ELR (cell line): ENCODE results near the gene FNIP1.
"Not testable (repeated sequence)": the region's sequence is repeated elsewhere in the genome, so short reads cannot be mapped to it uniquely, and the experiment has no call there.

Experiments used
- DNase-seq: peaks from one replicate; pipeline ENCODE4 v3.0.0-alpha.2; 2015; ENCODE audit warnings: low read depth

Gene FNIP1

GRCh38 chr5:131786900-131787692 is 9.7 kb downstream of the FNIP1 start:
- no peak for DNase-seq

- no peak for DNase-seq
Measured at GRCh38 chr5:131786036-131786435, 10.8 kb downstream of the FNIP1 start.

GRCh38 chr5:131783874-131784273 is 12.9 kb downstream of the FNIP1 start:
- DNase-seq = no peak

- DNase-seq = no peak
Measured at GRCh38 chr5:131783357-131783756, 13.5 kb downstream of the FNIP1 start.

GRCh38 chr5:131782717-131783116 is 14.1 kb downstream of the FNIP1 start:
- DNase-seq = no peak

- DNase-seq = not testable (repeated sequence)
Measured at GRCh38 chr5:131778141-131778540, 18.7 kb downstream of the FNIP1 start.

GRCh38 chr5:131776450-131776849 is 20.4 kb downstream of the FNIP1 start:
- no peak for DNase-seq

GRCh38 chr5:131774652-131775367 is 22.0 kb downstream of the FNIP1 start:
- DNase-seq = no peak

GRCh38 chr5:131773805-131774204 is 23.0 kb downstream of the FNIP1 start:
- DNase-seq = no peak

- no peak for DNase-seq
Measured at GRCh38 chr5:131771692-131772091, 25.1 kb downstream of the FNIP1 start.

- no peak for DNase-seq
Measured at GRCh38 chr5:131769961-131770360, 26.9 kb downstream of the FNIP1 start.

- DNase-seq = no peak
Measured at GRCh38 chr5:131769336-131769735, 27.5 kb downstream of the FNIP1 start.

GRCh38 chr5:131767891-131768290 is 28.9 kb downstream of the FNIP1 start:
- no peak for DNase-seq

GRCh38 chr5:131766689-131767088 is 30.1 kb downstream of the FNIP1 start:
- no peak for DNase-seq

GRCh38 chr5:131765261-131765660 is 31.6 kb downstream of the FNIP1 start:
- DNase-seq = no peak

- no peak for DNase-seq
Measured at GRCh38 chr5:131763968-131764367, 32.8 kb downstream of the FNIP1 start.

GRCh38 chr5:131760793-131761192 is 36.0 kb downstream of the FNIP1 start:
- DNase-seq = no peak

GRCh38 chr5:131759704-131760103 is 37.1 kb downstream of the FNIP1 start:
- DNase-seq = no peak

- DNase-seq = no peak
Measured at GRCh38 chr5:131758520-131758900, 38.3 kb downstream of the FNIP1 start.

GRCh38 chr5:131757830-131758519 is 38.8 kb downstream of the FNIP1 start:
- DNase-seq = no peak

- DNase-seq = no peak
Measured at GRCh38 chr5:131756942-131757341, 39.9 kb downstream of the FNIP1 start.

GRCh38 chr5:131754363-131754762 is 42.5 kb downstream of the FNIP1 start:
- no peak for DNase-seq

- DNase-seq = peak; percentile 9
Measured at GRCh38 chr5:131751506-131751905, 45.3 kb downstream of the FNIP1 start.
